Measurements from ENCODE around the gene FILIP1. TPM values are rescaled to one million over a fixed set of nuclear protein-coding genes. Genes with fewer than 3 reads are reported as not detected.

The FILIP1 gene
- total RNA-seq, 2 experiments from 2014 or later = not detected

GRCh38 chr6:75490706-75491105, 2.9 kb downstream of the FILIP1 start:
- CTCF ChIA-PET = no interaction called here
- H3K27me3 Mint-ChIP-seq = peaks cover 24% of the 10 kb centered on the region

GRCh38 chr6:75489025-75489424, 4.6 kb downstream of the FILIP1 start:
- intact Hi-C loops (cut with micrococcal nuclease) = no loop called here
- no peaks in the 10 kb centered on the region for H3K9me3 Mint-ChIP-seq
- POLR2A ChIA-PET = no interaction called here

More at GRCh38 chr6:75490706-75491105, 2.9 kb downstream of the FILIP1 start:
- Mint-ChIP-seq H3K4me3 (no peak overlapping the region), H3K36me3 (no peaks in the 10 kb centered on the region), H3K4me1 (ENCODE audit: low read depth) (peaks cover 5% of the 10 kb centered on the region), H3K27ac (no peak overlapping the region), H3K9me3 (no peaks in the 10 kb centered on the region)
- DNase-seq = no peak
- POLR2A ChIA-PET = no interaction called here
- intact Hi-C loops (cut with micrococcal nuclease) = loop anchor here (10.0 kb wide), 1 partner anchor 1906 kb away; no protein-coding TSS in a partner anchor

GRCh38 chr6:75488033-75488432, 5.6 kb downstream of the FILIP1 start:
- ChIA-PET POLR2A (no interaction called here), CTCF (no interaction called here)
- Mint-ChIP-seq H3K27ac (no peak overlapping the region), H3K4me1 (ENCODE audit: low read depth) (no peaks in the 10 kb centered on the region), H3K4me3 (no peak overlapping the region), H3K36me3 (no peaks in the 10 kb centered on the region), H3K9me3 (no peaks in the 10 kb centered on the region), H3K27me3 (peaks cover 11% of the 10 kb centered on the region)
- intact Hi-C loops (cut with micrococcal nuclease) = no loop called here
- no peak for DNase-seq

More at GRCh38 chr6:75489025-75489424, 4.6 kb downstream of the FILIP1 start:
- no peaks in the 10 kb centered on the region for H3K36me3 Mint-ChIP-seq
- no peak overlapping the region for H3K4me3 Mint-ChIP-seq
- H3K27me3 Mint-ChIP-seq = peaks cover 20% of the 10 kb centered on the region
- no peak for DNase-seq
- no peak overlapping the region for H3K27ac Mint-ChIP-seq
- CTCF ChIA-PET = no interaction called here
- no peaks in the 10 kb centered on the region for H3K4me1 Mint-ChIP-seq (ENCODE audit: low read depth)

- no peaks in the 10 kb centered on the region for H3K4me1 Mint-ChIP-seq (ENCODE audit: low read depth)
- no peaks in the 10 kb centered on the region for H3K36me3 Mint-ChIP-seq
- CTCF ChIA-PET = no interaction called here
- no peaks in the 10 kb centered on the region for H3K9me3 Mint-ChIP-seq
- DNase-seq = no peak
- peaks cover 7% of the 10 kb centered on the region for H3K27me3 Mint-ChIP-seq
- POLR2A ChIA-PET = no interaction called here
- no peak overlapping the region for H3K27ac Mint-ChIP-seq
- no peak overlapping the region for H3K4me3 Mint-ChIP-seq
- intact Hi-C loops (cut with micrococcal nuclease) = no loop called here
Measured at GRCh38 chr6:75486850-75487518, 6.6 kb downstream of the FILIP1 start.

- Mint-ChIP-seq H3K27ac (no peak overlapping the region), H3K4me3 (no peak overlapping the region)
Measured at GRCh38 chr6:75484535-75484934, 9.1 kb downstream of the FILIP1 start.

GRCh38 chr6:75483136-75483952, 10.3 kb downstream of the FILIP1 start:
- ChIA-PET CTCF (no interaction called here), POLR2A (no interaction called here)
- H3K27ac Mint-ChIP-seq = no peak overlapping the region
- H3K27me3 Mint-ChIP-seq = peaks cover 7% of the 10 kb centered on the region
- intact Hi-C loops (cut with micrococcal nuclease) = no loop called here
- no peaks in the 10 kb centered on the region for H3K4me1 Mint-ChIP-seq (ENCODE audit: low read depth)
- H3K36me3 Mint-ChIP-seq = no peaks in the 10 kb centered on the region
- no peaks in the 10 kb centered on the region for H3K9me3 Mint-ChIP-seq
- H3K4me3 Mint-ChIP-seq = no peak overlapping the region
- DNase-seq = no peak

More at GRCh38 chr6:75484535-75484934, 9.1 kb downstream of the FILIP1 start:
- ChIA-PET CTCF (no interaction called here), POLR2A (no interaction called here)
- H3K36me3 Mint-ChIP-seq = no peaks in the 10 kb centered on the region
- intact Hi-C loops (cut with micrococcal nuclease) = no loop called here
- H3K27me3 Mint-ChIP-seq = peaks cover 6% of the 10 kb centered on the region
- no peaks in the 10 kb centered on the region for H3K9me3 Mint-ChIP-seq
- no peak for DNase-seq
- no peaks in the 10 kb centered on the region for H3K4me1 Mint-ChIP-seq (ENCODE audit: low read depth)

- H3K4me1 Mint-ChIP-seq (ENCODE audit: low read depth) = no peaks in the 10 kb centered on the region
- intact Hi-C loops (cut with micrococcal nuclease) = no loop called here
- H3K27me3 Mint-ChIP-seq = peaks cover 14% of the 10 kb centered on the region
- no peak overlapping the region for H3K4me3 Mint-ChIP-seq
- no peaks in the 10 kb centered on the region for H3K36me3 Mint-ChIP-seq
- ChIA-PET POLR2A (no interaction called here), CTCF (interaction anchor here (1.1 kb wide), 1 partner anchor 13 kb away, joined by 4 read pairs; no protein-coding TSS in a partner anchor)
- H3K9me3 Mint-ChIP-seq = no peaks in the 10 kb centered on the region
- no peak for DNase-seq
- H3K27ac Mint-ChIP-seq = no peak overlapping the region
Measured at GRCh38 chr6:75481936-75482593, 11.5 kb downstream of the FILIP1 start.

- ChIA-PET CTCF (interaction anchor here (1.1 kb wide), 1 partner anchor 14 kb away, joined by 4 read pairs; no protein-coding TSS in a partner anchor), POLR2A (no interaction called here)
- H3K9me3 Mint-ChIP-seq = no peaks in the 10 kb centered on the region
- intact Hi-C loops (cut with micrococcal nuclease) = no loop called here
- H3K27me3 Mint-ChIP-seq = peaks cover 14% of the 10 kb centered on the region
- no peak overlapping the region for H3K27ac Mint-ChIP-seq
- H3K4me1 Mint-ChIP-seq (ENCODE audit: low read depth) = no peaks in the 10 kb centered on the region
- H3K36me3 Mint-ChIP-seq = no peaks in the 10 kb centered on the region
- H3K4me3 Mint-ChIP-seq = no peak overlapping the region
- DNase-seq = no peak
Measured at GRCh38 chr6:75481394-75481793, 12.2 kb downstream of the FILIP1 start.

- Mint-ChIP-seq H3K9me3 (no peaks in the 10 kb centered on the region), H3K4me3 (no peak overlapping the region), H3K4me1 (ENCODE audit: low read depth) (no peaks in the 10 kb centered on the region), H3K27ac (no peak overlapping the region), H3K36me3 (no peaks in the 10 kb centered on the region), H3K27me3 (peaks cover 14% of the 10 kb centered on the region)
- DNase-seq = no peak
- ChIA-PET POLR2A (no interaction called here), CTCF (no interaction called here)
- intact Hi-C loops (cut with micrococcal nuclease) = no loop called here
Measured at GRCh38 chr6:75480425-75480824, 13.2 kb downstream of the FILIP1 start.

GRCh38 chr6:75479712-75480111, 13.9 kb downstream of the FILIP1 start:
- no peak overlapping the region for H3K4me3 Mint-ChIP-seq
- H3K27ac Mint-ChIP-seq = no peak overlapping the region
- no peaks in the 10 kb centered on the region for H3K36me3 Mint-ChIP-seq
- ChIA-PET CTCF (no interaction called here), POLR2A (no interaction called here)
- H3K4me1 Mint-ChIP-seq (ENCODE audit: low read depth) = no peaks in the 10 kb centered on the region
- intact Hi-C loops (cut with micrococcal nuclease) = no loop called here
- no peak for DNase-seq
- peaks cover 16% of the 10 kb centered on the region for H3K27me3 Mint-ChIP-seq
- no peaks in the 10 kb centered on the region for H3K9me3 Mint-ChIP-seq

GRCh38 chr6:75478929-75479328, 14.7 kb downstream of the FILIP1 start:
- DNase-seq = no peak
- no peaks in the 10 kb centered on the region for H3K9me3 Mint-ChIP-seq
- no peak overlapping the region for H3K4me3 Mint-ChIP-seq
- H3K4me1 Mint-ChIP-seq (ENCODE audit: low read depth) = no peaks in the 10 kb centered on the region
- H3K27me3 Mint-ChIP-seq = peaks cover 16% of the 10 kb centered on the region
- ChIA-PET CTCF (no interaction called here), POLR2A (no interaction called here)
- H3K27ac Mint-ChIP-seq = no peak overlapping the region
- intact Hi-C loops (cut with micrococcal nuclease) = no loop called here
- no peaks in the 10 kb centered on the region for H3K36me3 Mint-ChIP-seq

GRCh38 chr6:75472885-75473284, 20.7 kb downstream of the FILIP1 start:
- DNase-seq = no peak
- H3K27me3 Mint-ChIP-seq = peaks cover 5% of the 10 kb centered on the region
- ChIA-PET CTCF (no interaction called here), POLR2A (no interaction called here)
- H3K9me3 Mint-ChIP-seq = no peaks in the 10 kb centered on the region
- H3K4me3 Mint-ChIP-seq = no peak overlapping the region
- intact Hi-C loops (cut with micrococcal nuclease) = no loop called here
- no peaks in the 10 kb centered on the region for H3K4me1 Mint-ChIP-seq (ENCODE audit: low read depth)
- no peaks in the 10 kb centered on the region for H3K36me3 Mint-ChIP-seq
- H3K27ac Mint-ChIP-seq = no peak overlapping the region

Measured in activated CD4-positive, alpha-beta memory T cell treated with anti-CD3 and anti-CD28 coated beads for 36 hours (primary cell).